Measurements from ENCODE around the gene GOLGA8M.
"Not testable (repeated sequence)": the region's sequence is repeated elsewhere in the genome, so short reads cannot be mapped to it uniquely, and the experiment has no call there.

GOLGA8M gene

GRCh38 chr15:28712270-28712669 is at the start of gene GOLGA8M:
TSS of gene GOLGA8M (minus strand) at chr15:28712421. CDS start at chr15:28712323, 98 bp downstream.
- not testable (repeated sequence) for DNase-seq (ENCODE audit: low spot score)

GRCh38 chr15:28742890-28743289 is 30.7 kb upstream of the GOLGA8M start:
- not testable (repeated sequence) for DNase-seq (ENCODE audit: low spot score)

- DNase-seq (ENCODE audit: low spot score): not testable (repeated sequence)
Observed at GRCh38 chr15:28738590-28739292, 26.5 kb upstream of the GOLGA8M start.

GRCh38 chr15:28738200-28738561 is 26.0 kb upstream of the GOLGA8M start:
- DNase-seq (ENCODE audit: low spot score): not testable (repeated sequence)

GRCh38 chr15:28737521-28738199 is 25.4 kb upstream of the GOLGA8M start:
- DNase-seq (ENCODE audit: low spot score): peak; percentile 1

GRCh38 chr15:28728061-28728460 is 15.8 kb upstream of the GOLGA8M start:
- not testable (repeated sequence) for DNase-seq (ENCODE audit: low spot score)

GRCh38 chr15:28727026-28727425 is 14.8 kb upstream of the GOLGA8M start:
- not testable (repeated sequence) for DNase-seq (ENCODE audit: low spot score)

- DNase-seq (ENCODE audit: low spot score): peak; percentile 1
Observed at GRCh38 chr15:28726102-28726501, 13.9 kb upstream of the GOLGA8M start.

GRCh38 chr15:28725556-28725955 is 13.3 kb upstream of the GOLGA8M start:
- DNase-seq (ENCODE audit: low spot score): no peak

- not testable (repeated sequence) for DNase-seq (ENCODE audit: low spot score)
Observed at GRCh38 chr15:28723986-28724385, 11.8 kb upstream of the GOLGA8M start.

GRCh38 chr15:28719626-28720025 is 7.4 kb upstream of the GOLGA8M start:
- DNase-seq (ENCODE audit: low spot score): not testable (repeated sequence)

- DNase-seq (ENCODE audit: low spot score): not testable (repeated sequence)
Observed at GRCh38 chr15:28718576-28718975, 6.4 kb upstream of the GOLGA8M start.

- DNase-seq (ENCODE audit: low spot score): not testable (repeated sequence)
Observed at GRCh38 chr15:28714176-28714575, 2.0 kb upstream of the GOLGA8M start.

GRCh38 chr15:28703927-28704326 is 8.3 kb downstream of the GOLGA8M start:
- not testable (repeated sequence) for DNase-seq (ENCODE audit: low spot score)

- DNase-seq (ENCODE audit: low spot score): not testable (repeated sequence)
Observed at GRCh38 chr15:28702427-28702826, 9.8 kb downstream of the GOLGA8M start.

GRCh38 chr15:28694006-28694751 is 18.0 kb downstream of the GOLGA8M start:
- DNase-seq (ENCODE audit: low spot score): not testable (repeated sequence)

GRCh38 chr15:28693021-28693420 is 19.2 kb downstream of the GOLGA8M start:
- not testable (repeated sequence) for DNase-seq (ENCODE audit: low spot score)

GRCh38 chr15:28673533-28673932 is 38.7 kb downstream of the GOLGA8M start:
- not testable (repeated sequence) for DNase-seq (ENCODE audit: low spot score)

GRCh38 chr15:28672122-28672521 is 40.1 kb downstream of the GOLGA8M start:
- not testable (repeated sequence) for DNase-seq (ENCODE audit: low spot score)

GRCh38 chr15:28666402-28666801 is 45.8 kb downstream of the GOLGA8M start:
- DNase-seq (ENCODE audit: low spot score): not testable (repeated sequence)

- DNase-seq (ENCODE audit: low spot score): not testable (repeated sequence)
Observed at GRCh38 chr15:28664575-28664974, 47.6 kb downstream of the GOLGA8M start.

GRCh38 chr15:28663717-28664116 is 48.5 kb downstream of the GOLGA8M start:
- DNase-seq (ENCODE audit: low spot score): not testable (repeated sequence)

GRCh38 chr15:28660750-28661149 is 51.5 kb downstream of the GOLGA8M start:
- DNase-seq (ENCODE audit: low spot score): not testable (repeated sequence)
